Limb (tissue), 2 donors: Measurements from ENCODE around the gene SH2B3.
"Not testable (repeated sequence)": the region's sequence is repeated elsewhere in the genome, so short reads cannot be mapped to it uniquely, and the experiment has no call there.

Source experiments
- DNase-seq, 2 donors: peaks; one replicate each; pipeline ENCODE4 v3.0.0-alpha.2; 2016; ENCODE audit errors: extremely low spot score in 2 of 2

SH2B3 gene

DNA sequence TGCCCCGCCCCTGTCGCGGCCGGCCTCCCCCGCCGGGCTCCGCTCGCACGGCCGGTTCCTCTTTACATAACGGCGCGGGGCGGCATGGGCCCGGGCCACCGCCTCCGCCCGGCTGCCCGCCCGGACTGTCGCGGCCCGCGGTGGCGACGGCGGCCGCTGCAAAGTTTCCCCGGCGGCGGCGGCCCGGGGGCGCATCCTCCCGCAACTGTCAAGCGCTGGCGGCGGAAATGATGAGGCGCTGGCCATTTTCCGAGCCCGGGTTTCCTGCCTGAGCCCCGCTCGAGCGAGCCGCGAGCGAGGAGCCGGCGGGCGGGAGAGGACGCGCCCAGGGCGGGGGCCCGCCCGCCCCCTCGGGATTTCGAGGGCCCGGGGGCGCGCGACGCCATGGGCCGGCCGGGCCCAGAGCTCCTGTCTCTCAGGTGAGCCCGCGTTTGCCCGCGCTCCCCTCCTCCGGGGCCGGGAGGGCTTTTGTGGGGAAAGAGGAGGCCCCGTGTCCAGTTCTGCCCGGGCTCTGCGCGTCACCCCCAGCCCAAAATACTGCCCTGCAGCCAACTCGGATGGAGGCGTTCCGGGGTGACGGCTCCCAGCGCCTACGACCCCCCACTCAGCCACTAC is at the start of gene SH2B3:
Gene SH2B3, plus strand, starts transcription at position 65 of the 615 bp plus-strand sequence. CDS start 12,223 bp downstream, outside the sequence.
- DNase-seq: no peak

DNA sequence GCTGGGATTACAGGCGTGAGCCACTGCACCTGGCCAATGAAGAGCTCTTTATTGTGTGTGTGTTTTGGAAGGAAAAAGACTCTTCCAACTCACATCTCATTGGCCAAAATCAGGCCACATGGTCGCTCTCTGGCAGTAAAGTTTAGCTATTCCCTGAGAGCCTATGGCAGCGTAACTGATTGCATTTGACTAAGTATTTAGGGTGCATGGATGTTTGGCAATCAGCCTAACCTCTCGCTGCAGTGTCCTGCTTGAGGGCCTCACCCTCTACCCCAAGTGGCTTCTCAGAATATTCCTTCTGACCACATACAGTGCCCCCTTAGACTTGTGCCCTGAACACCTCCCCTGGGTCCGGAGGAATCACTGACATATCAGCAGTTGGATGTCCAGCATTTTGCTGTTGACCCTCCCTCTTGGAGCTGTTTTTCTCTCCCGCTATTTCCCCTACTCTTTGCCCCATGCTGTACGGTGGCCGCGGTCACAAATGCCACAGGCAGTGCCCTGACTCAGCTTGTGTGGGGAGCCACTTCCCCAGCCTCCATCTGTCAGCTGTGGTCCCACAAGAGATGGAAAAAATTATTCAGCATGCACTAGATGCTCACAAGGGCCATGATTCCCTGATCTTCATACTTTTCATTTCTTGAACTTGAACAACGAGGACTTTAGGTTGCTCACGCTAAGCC is 46.4 kb upstream of the SH2B3 start:
- no peak for DNase-seq

DNA sequence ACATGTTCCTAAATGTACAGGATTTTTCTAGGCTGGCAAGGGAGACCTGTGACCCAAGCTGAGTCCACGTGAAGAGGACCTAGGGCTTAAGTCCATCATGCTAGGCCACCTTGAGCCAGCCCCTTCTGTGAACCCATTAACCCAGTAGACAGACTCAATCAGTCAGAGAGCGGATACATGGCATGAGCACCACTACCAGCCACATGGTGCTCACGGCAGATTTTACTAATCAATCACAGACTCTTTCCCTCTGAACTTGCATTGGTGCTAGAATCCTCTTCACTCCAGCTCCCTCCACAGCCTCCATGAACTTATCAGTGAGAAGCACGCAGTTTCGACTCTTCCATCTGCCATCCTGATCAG is 45.8 kb upstream of the SH2B3 start:
- no peak for DNase-seq

DNA sequence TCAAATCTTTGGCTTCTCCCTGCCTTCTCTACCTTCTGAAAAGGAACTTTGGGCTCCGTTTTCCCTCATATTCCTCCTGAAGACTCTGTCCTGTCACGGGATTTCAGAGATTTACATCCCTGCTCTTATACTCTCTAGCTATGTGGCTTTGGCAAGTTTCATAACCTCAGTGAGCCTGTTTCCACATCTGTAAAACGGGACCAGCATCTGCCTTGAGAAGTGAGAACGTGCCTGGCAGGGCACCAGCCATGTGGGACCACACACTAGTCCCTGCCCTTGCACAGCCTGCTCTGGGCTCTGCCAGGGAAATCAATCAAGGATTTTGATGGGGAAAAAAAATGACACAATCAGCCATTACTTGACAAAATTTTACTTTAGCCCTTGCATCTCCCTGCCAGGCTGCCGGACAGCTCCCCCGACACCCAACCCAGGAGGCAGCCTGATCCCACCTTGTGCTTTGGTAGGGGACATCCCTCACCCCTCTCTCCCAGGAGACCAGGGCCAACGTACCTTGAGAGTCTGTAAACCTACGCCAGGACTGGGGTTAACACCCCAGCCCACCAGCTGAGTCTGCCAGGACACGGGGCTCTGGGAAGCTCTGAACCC is 45.3 kb upstream of the SH2B3 start:
- DNase-seq: no peak

GRCh38 chr12:111361073-111361716 is 44.5 kb upstream of the SH2B3 start:
- DNase-seq: no peak

- no peak for DNase-seq
Measured at GRCh38 chr12:111361717-111362576, 43.8 kb upstream of the SH2B3 start.

- no peak for DNase-seq
Measured at GRCh38 chr12:111362687-111363475, 42.8 kb upstream of the SH2B3 start.

DNA sequence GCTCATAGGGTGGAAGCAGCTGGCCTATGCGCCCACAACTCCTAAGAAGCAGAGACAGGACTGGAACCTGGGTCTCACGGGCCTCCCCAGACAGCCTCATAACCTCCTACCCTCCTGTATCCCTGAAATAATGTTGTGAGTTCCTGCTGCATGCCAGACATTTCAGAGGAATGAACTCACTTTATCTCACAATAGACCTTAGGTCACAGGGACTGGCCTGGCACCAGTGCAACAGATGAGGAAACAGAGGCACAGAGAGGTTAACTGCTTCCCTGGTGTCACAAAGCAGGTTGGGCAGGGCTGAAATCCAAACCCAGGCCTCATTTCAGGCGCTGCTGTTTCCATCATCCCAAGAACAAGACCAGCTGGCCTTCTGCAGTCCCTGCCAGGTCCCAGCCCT is 42.1 kb upstream of the SH2B3 start:
- no peak for DNase-seq

- DNase-seq: no peak
Measured at GRCh38 chr12:111366075-111366474, 39.6 kb upstream of the SH2B3 start.

- no peak for DNase-seq
Measured at GRCh38 chr12:111366583-111366982, 39.1 kb upstream of the SH2B3 start.

- DNase-seq: no peak
Measured at GRCh38 chr12:111367661-111368221, 38.0 kb upstream of the SH2B3 start.

DNA sequence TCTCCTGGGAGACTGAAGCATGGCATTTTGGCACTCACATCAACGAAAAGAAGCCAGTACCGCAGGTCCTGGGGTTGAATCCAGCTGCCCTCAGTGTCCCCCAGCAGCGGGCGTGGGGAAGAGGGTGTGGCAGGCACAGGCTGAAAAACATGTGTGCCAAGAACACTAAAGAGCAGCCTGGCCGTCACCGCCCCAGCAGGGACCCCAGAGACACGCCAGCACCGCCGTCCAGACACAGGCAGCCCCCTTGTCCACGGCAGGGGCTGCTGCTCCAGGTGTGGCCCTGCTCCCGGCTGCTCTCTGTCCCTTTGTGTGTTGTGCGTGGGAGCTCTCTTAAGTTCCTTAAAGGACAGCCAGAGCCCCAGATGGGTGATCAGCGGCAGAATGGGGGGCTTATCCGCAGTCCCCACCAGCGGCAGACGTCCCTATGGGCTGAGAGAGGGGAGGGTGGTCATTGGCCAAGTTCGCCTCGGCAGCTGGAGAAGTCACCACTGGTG is 37.4 kb upstream of the SH2B3 start:
- DNase-seq: peak; percentile 20 to 53

DNA sequence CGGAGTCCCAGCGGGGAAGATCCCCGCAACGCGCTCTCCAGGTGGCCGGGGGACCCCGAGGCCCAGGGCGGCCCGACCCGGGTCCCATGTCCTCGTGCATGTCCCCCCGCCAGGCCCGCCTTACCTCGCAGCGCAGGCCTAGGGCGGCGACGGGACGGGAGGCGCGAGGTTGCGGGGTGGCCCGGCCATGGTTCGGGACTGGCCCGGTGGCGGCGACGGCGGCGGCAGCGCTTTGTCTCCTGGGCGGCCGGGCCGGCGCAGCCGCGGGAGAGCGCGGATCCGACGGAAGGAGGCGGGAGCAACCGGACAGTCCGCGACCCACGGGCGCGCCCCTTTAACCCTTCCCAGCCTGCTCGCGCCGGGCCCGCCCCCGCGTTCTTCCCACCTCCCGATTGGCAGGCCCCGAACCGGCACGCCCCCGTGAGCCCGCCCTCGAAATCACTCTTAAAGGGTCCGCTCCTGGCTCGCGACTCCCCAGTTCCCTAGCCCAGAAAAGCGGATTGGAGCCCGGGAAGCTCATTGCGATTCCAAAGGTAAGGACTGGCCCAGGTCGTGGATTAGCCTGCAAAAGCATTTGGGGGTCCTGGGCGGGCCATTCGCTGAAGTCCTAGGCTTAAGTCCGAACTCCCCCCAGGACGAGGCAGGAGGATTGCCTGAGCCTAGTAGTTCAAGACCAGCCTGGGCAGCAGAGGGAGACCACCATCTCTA is 36.8 kb upstream of the SH2B3 start, which contains the start of gene PHETA1:
Gene PHETA1, minus strand, starts transcription at position 308 of the 708 bp plus-strand sequence. CDS start 5,668 bp downstream, outside the sequence.
- DNase-seq: peak; percentile 89 to 94

DNA sequence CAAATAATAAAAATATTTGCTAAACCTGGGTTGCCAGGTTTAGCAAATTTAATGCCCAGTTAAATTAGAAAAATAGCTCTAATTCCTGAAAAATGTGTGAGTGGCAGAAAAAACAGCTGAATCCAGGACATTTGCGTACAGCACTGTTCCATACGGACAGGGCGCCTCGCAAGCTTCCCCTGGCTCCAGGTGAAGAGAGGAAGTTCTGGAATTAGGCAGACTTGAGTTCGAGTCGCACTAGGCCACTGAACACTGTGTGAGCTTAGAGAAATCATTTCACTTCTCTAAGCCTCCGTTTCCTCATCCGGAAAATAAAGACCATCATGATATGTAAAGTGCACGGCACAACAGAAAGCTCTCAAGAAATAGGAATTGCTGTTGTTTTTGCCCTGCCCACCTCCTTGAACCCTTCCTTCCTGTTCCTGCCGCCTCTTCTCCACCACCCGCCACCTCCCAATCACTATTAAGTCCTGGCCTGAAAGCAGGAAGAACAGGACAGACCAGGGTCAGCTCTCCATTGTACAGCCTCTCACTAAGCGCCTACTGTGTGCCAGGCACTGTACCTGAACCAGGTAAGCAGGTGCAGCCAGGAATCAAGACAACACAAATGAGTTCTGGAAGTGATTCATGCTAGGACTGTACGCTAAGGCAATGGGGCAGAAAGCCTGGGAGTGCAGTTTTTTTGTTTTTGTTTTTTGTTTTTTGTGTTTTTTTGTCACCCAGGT is 36.1 kb upstream of the SH2B3 start:
- DNase-seq: no peak

DNA sequence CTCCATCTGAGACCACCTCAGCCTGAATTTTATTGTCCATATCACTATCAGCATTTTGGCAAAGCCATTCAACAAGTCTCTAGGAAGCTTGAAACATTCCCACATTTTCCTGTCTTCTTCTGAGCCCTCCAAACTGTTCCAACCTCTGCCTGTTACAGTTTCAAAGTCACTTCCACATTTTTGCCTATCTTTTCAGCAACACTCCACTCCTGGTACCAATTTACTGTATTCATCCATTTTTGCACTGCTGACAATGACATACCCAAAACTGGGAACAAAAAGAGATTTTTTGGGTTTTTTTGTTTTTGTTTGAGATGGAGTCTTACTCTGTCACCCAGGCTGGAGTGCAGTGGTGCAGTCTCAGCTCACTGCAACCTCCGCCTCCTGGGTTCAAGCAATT is 32.5 kb upstream of the SH2B3 start:
- not testable (repeated sequence) for DNase-seq

DNA sequence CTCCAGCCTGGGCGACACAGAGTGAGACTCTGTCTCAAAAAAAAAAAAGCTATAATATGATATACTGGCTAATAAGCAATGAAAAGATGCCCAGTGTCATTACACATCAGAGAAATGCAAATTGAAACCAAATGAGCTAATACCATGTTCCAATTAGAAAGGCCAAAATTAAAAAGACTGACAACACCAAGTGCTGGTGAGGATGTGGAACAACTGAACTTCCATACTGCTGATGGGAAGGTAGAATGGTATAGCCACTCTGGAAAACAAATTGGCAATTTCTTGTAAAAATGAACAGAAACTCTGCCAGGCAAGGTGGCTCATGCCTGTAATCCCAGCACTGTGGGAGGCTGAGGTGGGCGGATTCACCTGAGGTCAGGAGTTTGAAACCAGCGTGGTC is 28.3 kb upstream of the SH2B3 start:
- DNase-seq: no peak

DNA sequence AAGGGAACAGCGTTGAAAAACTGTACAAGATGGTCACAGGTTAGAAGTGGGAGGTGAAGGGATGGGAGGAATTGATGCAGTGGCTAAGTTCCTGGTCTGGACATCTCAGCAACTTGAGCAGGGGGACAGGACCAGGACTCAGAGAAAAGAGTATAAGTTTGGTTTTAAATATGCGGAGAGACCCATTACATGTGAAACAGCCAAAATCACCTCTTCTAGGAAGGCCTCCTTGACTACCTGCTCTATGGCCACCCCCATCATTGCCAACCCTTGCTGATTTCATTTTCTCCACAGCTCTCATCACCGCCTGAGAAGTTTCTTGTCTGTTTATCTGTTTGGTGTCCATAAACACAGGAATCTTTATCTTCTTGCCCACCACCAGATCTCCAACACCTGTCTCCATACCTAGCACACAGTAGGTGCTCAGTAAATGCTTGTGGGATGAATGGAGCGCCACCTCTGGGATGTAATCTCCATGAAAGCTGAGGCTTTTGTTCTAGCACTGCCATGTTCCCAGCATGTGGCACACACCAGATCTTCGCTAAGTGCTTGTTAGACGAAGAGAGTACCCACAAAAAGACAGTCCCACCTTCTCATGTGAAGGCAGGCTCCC is 25.7 kb upstream of the SH2B3 start:
- no peak for DNase-seq

DNA sequence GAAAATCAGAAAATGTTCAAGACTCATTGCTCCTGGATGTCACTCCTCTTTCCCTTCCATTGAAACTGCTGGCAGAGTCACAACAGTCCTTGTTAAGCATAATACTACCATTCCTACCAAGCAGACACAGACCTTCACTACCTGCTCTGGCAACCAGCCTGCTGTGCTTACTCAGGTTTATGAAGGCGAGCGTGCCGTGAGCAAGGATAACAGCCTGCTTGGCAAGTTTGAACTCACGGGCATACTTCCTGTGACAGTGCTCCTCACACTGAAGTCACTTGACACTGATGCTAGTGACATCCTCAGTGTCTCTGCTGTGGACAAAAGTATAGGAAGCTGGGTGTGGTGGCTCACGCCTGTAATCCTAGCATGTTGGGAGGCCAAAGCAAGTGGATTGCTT is 21.1 kb upstream of the SH2B3 start:
- DNase-seq: no peak
